8988T (cell line): ENCODE data around the gene RASSF1.
"Not testable (repeated sequence)": the region's sequence is repeated elsewhere in the genome, so short reads cannot be mapped to it uniquely, and the experiment has no call there.

ENCODE experiments used
- DNase-seq: peaks from one replicate; pipeline ENCODE4 v3.0.0; 2011

The RASSF1 gene

GRCh38 chr3:50322386-50323091, 18.1 kb downstream of the RASSF1 start, which contains the start of gene HYAL2:
TSS of gene HYAL2 (minus strand) at chr3:50322745. CDS start at chr3:50320489, 2,256 bp downstream.
- DNase-seq = no peak

GRCh38 chr3:50322115-50322385, 18.6 kb downstream of the RASSF1 start:
- no peak for DNase-seq

- peak; percentile 96 for DNase-seq
Observed at GRCh38 chr3:50321336-50322114, 19.1 kb downstream of the RASSF1 start.

- peak; percentile 80 for DNase-seq
Observed at GRCh38 chr3:50320853-50321335, 19.7 kb downstream of the RASSF1 start.

- DNase-seq = no peak
Observed at GRCh38 chr3:50319894-50320625, 20.6 kb downstream of the RASSF1 start.

GRCh38 chr3:50319181-50319893, 21.3 kb downstream of the RASSF1 start:
- no peak for DNase-seq

GRCh38 chr3:50318615-50319014, 22.0 kb downstream of the RASSF1 start:
- no peak for DNase-seq

- DNase-seq = no peak
Observed at GRCh38 chr3:50318163-50318562, 22.5 kb downstream of the RASSF1 start.

- DNase-seq = no peak
Observed at GRCh38 chr3:50317300-50317699, 23.3 kb downstream of the RASSF1 start.

GRCh38 chr3:50316657-50317242, 23.9 kb downstream of the RASSF1 start:
- DNase-seq = peak; percentile 85

GRCh38 chr3:50314816-50315215, 25.8 kb downstream of the RASSF1 start:
- DNase-seq = no peak

- no peak for DNase-seq
Observed at GRCh38 chr3:50314342-50314741, 26.3 kb downstream of the RASSF1 start.

GRCh38 chr3:50312041-50312440, 28.6 kb downstream of the RASSF1 start:
- DNase-seq = not testable (repeated sequence)

- no peak for DNase-seq
Observed at GRCh38 chr3:50304601-50305000, 36.0 kb downstream of the RASSF1 start.

- no peak for DNase-seq
Observed at GRCh38 chr3:50303013-50303815, 37.4 kb downstream of the RASSF1 start, which contains the start of gene HYAL1. TSS of gene HYAL1 (minus strand) at chr3:50303574. CDS start at chr3:50302956, 618 bp downstream.

GRCh38 chr3:50302095-50303012, 38.3 kb downstream of the RASSF1 start:
- DNase-seq = no peak

GRCh38 chr3:50300681-50301254, 39.9 kb downstream of the RASSF1 start:
- no peak for DNase-seq

- no peak for DNase-seq
Observed at GRCh38 chr3:50299929-50300680, 40.5 kb downstream of the RASSF1 start.

GRCh38 chr3:50299638-50299928, 41.1 kb downstream of the RASSF1 start:
- no peak for DNase-seq
